DND-41 (cell line): ENCODE results near the gene ABCG1.

ENCODE experiments used
- ATAC-seq: fragments of 200-7000 bp; cut with Tn5 transposase; 3 replicates; pipeline ENCODE4 v1.9.1; 2021; ENCODE audit warnings: low read depth; ENCODE audit not compliant: insufficient read depth
- DNase-seq: peaks from one replicate; pipeline ENCODE4 v3.0.0-alpha.2; 2020
- H2AFZ ChIP-seq: 2 replicates; pipeline ENCODE4 v1.6.0; 2012; ENCODE audit warnings: low read depth, low read length
- H3K27ac ChIP-seq: 2 replicates; pipeline ENCODE4 v1.5.1; 2012; ENCODE audit warnings: low read length, inconsistent platforms
- H3K27me3 ChIP-seq: fragments of 200-600 bp; sonication (generic); 2 replicates; pipeline ENCODE4 v1.6.0; 2012; ENCODE audit warnings: low read length, mild to moderate bottlenecking, inconsistent platforms; ENCODE audit not compliant: insufficient read depth, poor library complexity
- H3K36me3 ChIP-seq: 2 replicates; pipeline ENCODE4 v1.5.1; 2012; ENCODE audit warnings: low read length, inconsistent platforms; ENCODE audit not compliant: insufficient read depth
- H3K4me1 ChIP-seq: 2 replicates; pipeline ENCODE4 v1.5.1; 2012; ENCODE audit warnings: mild to moderate bottlenecking, low read length; ENCODE audit not compliant: insufficient read depth
- H3K4me2 ChIP-seq: 2 replicates; pipeline ENCODE4 v1.6.0; 2012; ENCODE audit warnings: mild to moderate bottlenecking, moderate library complexity, low read length, inconsistent platforms; ENCODE audit not compliant: insufficient read depth
- H3K4me3 ChIP-seq, 2 experiments: fragments of 200-600 bp in 1 of 2; shearing (Covaris generic) in 1 of 2; 2 replicates each; pipeline ENCODE4 v1.5.1; 2012 to 2016; ENCODE audit warnings: inconsistent platforms in 2 of 2, low read length in 2 of 2, mild to moderate bottlenecking in 2 of 2, low read depth in 1 of 2, moderate library complexity in 1 of 2
- H3K79me2 ChIP-seq: 2 replicates; pipeline ENCODE4 v1.6.0; 2012; ENCODE audit warnings: low read length, inconsistent platforms; ENCODE audit not compliant: insufficient read depth
- H3K9ac ChIP-seq: 2 replicates; pipeline ENCODE4 v1.6.0; 2012; ENCODE audit warnings: low read depth, mild to moderate bottlenecking, inconsistent platforms, low read length, moderate library complexity
- H3K9me3 ChIP-seq: 2 replicates; pipeline ENCODE4 v1.5.1; 2012; ENCODE audit warnings: low read length, moderate library complexity, mild to moderate bottlenecking, inconsistent platforms; ENCODE audit not compliant: insufficient read depth, severe bottlenecking
- H4K20me1 ChIP-seq: 2 replicates; pipeline ENCODE4 v1.6.0; 2012; ENCODE audit warnings: low read length; ENCODE audit not compliant: insufficient read depth
- EZH2 ChIP-seq: IDR thresholded peaks from 3 replicates; pipeline ENCODE4 v1.6.1; 2012; ENCODE audit warnings: borderline replicate concordance, low read depth, mild to moderate bottlenecking, moderate library complexity, low read length, inconsistent platforms; ENCODE audit not compliant: severe bottlenecking
- TF ChIP-seq, protein P1 (sequence below): IDR thresholded peaks from 2 replicates; pipeline ENCODE4 v1.5.1; 2012; ENCODE audit warnings: borderline replicate concordance, low read length, moderate library complexity, mild to moderate bottlenecking; ENCODE audit not compliant: poor library complexity, severe bottlenecking; ENCODE audit errors: extremely low read depth

ABCG1 gene

GRCh38 chr21:42247716-42248115 is 28.8 kb downstream of the ABCG1 start:
- DNase-seq (no peak), ATAC-seq (no peak)
- H3K4me1 ChIP-seq: no peaks in the 10 kb centered on the region
- H3K36me3 ChIP-seq: no peaks in the 10 kb centered on the region; the same call in 1 of the 2 replicates
- H2AFZ ChIP-seq: no peak overlapping the region
- H3K9ac ChIP-seq: no peak overlapping the region
- H3K27me3 ChIP-seq: no peaks in the 10 kb centered on the region
- H3K4me3 ChIP-seq: no peak overlapping the region
- no peak overlapping the region for H3K27ac ChIP-seq
- H3K79me2 ChIP-seq: peaks cover 29% of the 10 kb centered on the region
- H3K4me2 ChIP-seq: no peak overlapping the region
- H4K20me1 ChIP-seq: peaks cover 26% of the 10 kb centered on the region; the same call in 1 of the 2 replicates
- no peaks in the 10 kb centered on the region for H3K9me3 ChIP-seq
- no peak for TF ChIP-seq EZH2

GRCh38 chr21:42248241-42248640 is 29.3 kb downstream of the ABCG1 start:
- Histone ChIP-seq H3K36me3 (no peaks in the 10 kb centered on the region; the same call in 1 of the 2 replicates), H3K4me1 (no peaks in the 10 kb centered on the region; the same call in 1 of the 2 replicates), H3K9ac (no peak overlapping the region), H2AFZ (no peak overlapping the region), H3K79me2 (peaks cover 25% of the 10 kb centered on the region), H3K27me3 (no peaks in the 10 kb centered on the region), H3K4me2 (no peak overlapping the region), H4K20me1 (peaks cover 29% of the 10 kb centered on the region; the same call in 1 of the 2 replicates), H3K9me3 (no peaks in the 10 kb centered on the region), H3K4me3 (no peak overlapping the region), H3K27ac (no peak overlapping the region)
- DNase-seq (no peak), ATAC-seq (no peak)
- TF ChIP-seq, protein P1, sequence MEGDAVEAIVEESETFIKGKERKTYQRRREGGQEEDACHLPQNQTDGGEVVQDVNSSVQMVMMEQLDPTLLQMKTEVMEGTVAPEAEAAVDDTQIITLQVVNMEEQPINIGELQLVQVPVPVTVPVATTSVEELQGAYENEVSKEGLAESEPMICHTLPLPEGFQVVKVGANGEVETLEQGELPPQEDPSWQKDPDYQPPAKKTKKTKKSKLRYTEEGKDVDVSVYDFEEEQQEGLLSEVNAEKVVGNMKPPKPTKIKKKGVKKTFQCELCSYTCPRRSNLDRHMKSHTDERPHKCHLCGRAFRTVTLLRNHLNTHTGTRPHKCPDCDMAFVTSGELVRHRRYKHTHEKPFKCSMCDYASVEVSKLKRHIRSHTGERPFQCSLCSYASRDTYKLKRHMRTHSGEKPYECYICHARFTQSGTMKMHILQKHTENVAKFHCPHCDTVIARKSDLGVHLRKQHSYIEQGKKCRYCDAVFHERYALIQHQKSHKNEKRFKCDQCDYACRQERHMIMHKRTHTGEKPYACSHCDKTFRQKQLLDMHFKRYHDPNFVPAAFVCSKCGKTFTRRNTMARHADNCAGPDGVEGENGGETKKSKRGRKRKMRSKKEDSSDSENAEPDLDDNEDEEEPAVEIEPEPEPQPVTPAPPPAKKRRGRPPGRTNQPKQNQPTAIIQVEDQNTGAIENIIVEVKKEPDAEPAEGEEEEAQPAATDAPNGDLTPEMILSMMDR: no peak
- no peak for TF ChIP-seq EZH2

DNA sequence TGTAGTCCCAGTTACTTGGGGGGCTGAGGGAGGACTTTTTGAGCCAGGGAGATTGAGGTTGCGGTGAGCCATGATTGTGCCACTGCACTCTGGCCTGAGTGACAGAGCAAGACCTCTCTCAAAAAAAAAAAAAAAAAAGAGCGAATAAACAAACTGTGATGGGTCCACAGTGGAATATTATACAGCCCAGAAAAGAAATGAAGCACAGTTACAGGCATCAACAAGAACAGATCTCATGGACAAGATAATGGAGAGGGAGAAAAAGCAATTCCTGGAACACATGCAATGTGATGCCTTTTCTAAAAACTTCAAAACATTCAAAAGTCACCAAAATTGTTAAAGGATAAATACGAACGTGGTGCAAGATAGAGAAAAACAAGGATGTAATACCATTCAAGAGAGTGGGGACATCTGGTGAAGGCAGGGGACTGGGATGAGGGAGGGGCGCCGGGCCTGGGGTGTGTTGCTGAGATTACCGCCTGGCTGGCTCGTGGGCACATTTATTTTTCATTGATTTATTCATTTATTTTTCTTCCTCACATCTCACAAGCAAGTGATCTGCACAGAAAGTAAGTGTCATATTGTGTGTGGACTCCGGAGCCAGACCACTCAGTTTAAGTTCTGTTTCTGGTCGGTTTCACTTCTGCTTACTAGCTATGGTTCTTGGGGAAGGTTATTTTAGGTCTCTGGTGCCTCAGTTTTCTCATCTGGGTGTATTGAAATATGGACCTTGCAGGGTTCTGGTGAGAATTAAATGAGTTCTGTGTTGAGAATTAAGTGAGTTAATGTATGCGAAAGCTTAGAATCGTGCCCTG is 30.1 kb downstream of the ABCG1 start:
- DNase-seq: no peak
- H4K20me1 ChIP-seq: peaks cover 29% of the 10 kb centered on the region; the same call in 1 of the 2 replicates
- H3K9me3 ChIP-seq: no peaks in the 10 kb centered on the region
- no peak overlapping the region for H3K4me2 ChIP-seq
- H3K4me3 ChIP-seq: no peak overlapping the region
- no peak for ATAC-seq
- H3K27ac ChIP-seq: no peak overlapping the region
- H2AFZ ChIP-seq: no peak overlapping the region
- H3K9ac ChIP-seq: no peak overlapping the region
- no peaks in the 10 kb centered on the region; the same call in 1 of the 2 replicates for H3K36me3 ChIP-seq
- no peak for TF ChIP-seq EZH2
- TF ChIP-seq, protein P1: no peak
- no peaks in the 10 kb centered on the region for H3K27me3 ChIP-seq
- peaks cover 21% of the 10 kb centered on the region for H3K79me2 ChIP-seq
- no peaks in the 10 kb centered on the region; the same call in 1 of the 2 replicates for H3K4me1 ChIP-seq
